Fibroblast of lung (primary cell): ENCODE data around the gene DNAJC18. TPM values are rescaled to one million over a fixed set of nuclear protein-coding genes. Genes with fewer than 3 reads are reported as not detected.

Experiments
- DNase-seq, 2 donors: peaks; one replicate each; pipeline versions ENCODE4 v3.0.0 to v3.0.0-alpha.2; 2010; ENCODE audit warnings: low read depth in 2 of 2
- H2AFZ ChIP-seq: 2 replicates; pipeline ENCODE4 v1.5.1; 2012; ENCODE audit warnings: low read length, control low read depth, inconsistent platforms
- H3K27ac ChIP-seq: 2 replicates; pipeline ENCODE4 v1.5.1; 2011; ENCODE audit warnings: low read length, control low read depth; ENCODE audit not compliant: insufficient read depth
- H3K27me3 ChIP-seq: 2 replicates; pipeline ENCODE4 v1.5.1; 2011; ENCODE audit warnings: mild to moderate bottlenecking, low read length; ENCODE audit not compliant: control insufficient read depth, insufficient read depth
- H3K36me3 ChIP-seq: 2 replicates; pipeline ENCODE4 v1.5.1; 2011; ENCODE audit warnings: low read length; ENCODE audit not compliant: control insufficient read depth, insufficient read depth
- H3K4me1 ChIP-seq: 2 replicates; pipeline ENCODE4 v1.5.1; 2011; ENCODE audit warnings: low read length; ENCODE audit not compliant: control insufficient read depth, insufficient read depth; ENCODE audit errors: extremely low read depth
- H3K4me2 ChIP-seq: 2 replicates; pipeline ENCODE4 v1.5.1; 2011; ENCODE audit warnings: low read length, control low read depth; ENCODE audit not compliant: insufficient read depth; ENCODE audit errors: extremely low read depth
- H3K4me3 ChIP-seq, 4 experiments: fragments of 200-600 bp in 1 of 4; sonication (generic) in 1 of 4; replicated peaks in 1 of 4; 2 replicates each; pipeline ENCODE4 v1.5.1; 2011 to 2016; ENCODE audit warnings: low read length in 4 of 4, low read depth in 3 of 4, mild to moderate bottlenecking in 3 of 4, control low read depth in 2 of 4, inconsistent platforms in 1 of 4, mixed read lengths in 1 of 4; ENCODE audit not compliant: insufficient read depth in 1 of 4; ENCODE audit errors: control extremely low read depth in 1 of 4
- H3K79me2 ChIP-seq: 2 replicates; pipeline ENCODE4 v1.5.1; 2012; ENCODE audit warnings: mild to moderate bottlenecking, low read length, inconsistent platforms; ENCODE audit not compliant: control insufficient read depth, insufficient read depth
- H3K9ac ChIP-seq: 2 replicates; pipeline ENCODE4 v1.5.1; 2011; ENCODE audit warnings: mild to moderate bottlenecking, low read length, control low read depth; ENCODE audit not compliant: insufficient read depth
- H3K9me3 ChIP-seq: 2 replicates; pipeline ENCODE4 v1.5.1; 2012; ENCODE audit warnings: low read depth, low read length; ENCODE audit not compliant: control insufficient read depth, insufficient read depth
- H4K20me1 ChIP-seq: 2 replicates; pipeline ENCODE4 v1.5.1; 2011; ENCODE audit warnings: low read length; ENCODE audit not compliant: control insufficient read depth, insufficient read depth; ENCODE audit errors: extremely low read depth
- EZH2 ChIP-seq: IDR thresholded peaks from 2 replicates; pipeline ENCODE4 v1.5.1; 2012; ENCODE audit warnings: low read length, control low read depth, mild to moderate bottlenecking; ENCODE audit errors: missing control alignments
- polyA plus RNA-seq, 2 donors: library from polyadenylated mRNA; depleted of rRNA in 1 of 2; stranded (reverse) in 1 of 2; unstranded in 1 of 2; fragments of >200 nt; gene quantifications; 2 replicates each; pipeline ENCODE4 v1.2.1, GENCODE V29; 2011 to 2012; ENCODE audit warnings: missing spikeins in 1 of 2
- total RNA-seq: library from RNA; depleted of rRNA; stranded (reverse); fragments of >200 nt; gene quantifications from 2 replicates; pipeline ENCODE4 v1.2.1, GENCODE V29; 2014
- TF ChIP-seq, protein P1 (sequence below), 2 donors: IDR thresholded peaks in 1 of 2; conservative IDR thresholded peaks in 1 of 2; 1 replicate in 1 of 2; 2 replicates in 1 of 2; pipeline ENCODE4 v1.5.1; 2011 to 2012; ENCODE audit warnings: low read length in 2 of 2, control low read depth in 1 of 2, inconsistent platforms in 1 of 2, low read depth in 1 of 2, mild to moderate bottlenecking in 1 of 2

Gene DNAJC18
- total and polyA plus RNA-seq, 2 donors (not counting 1 experiment from before 2014, with no cell fraction given): 12.6 to 14.6 TPM

DNA sequence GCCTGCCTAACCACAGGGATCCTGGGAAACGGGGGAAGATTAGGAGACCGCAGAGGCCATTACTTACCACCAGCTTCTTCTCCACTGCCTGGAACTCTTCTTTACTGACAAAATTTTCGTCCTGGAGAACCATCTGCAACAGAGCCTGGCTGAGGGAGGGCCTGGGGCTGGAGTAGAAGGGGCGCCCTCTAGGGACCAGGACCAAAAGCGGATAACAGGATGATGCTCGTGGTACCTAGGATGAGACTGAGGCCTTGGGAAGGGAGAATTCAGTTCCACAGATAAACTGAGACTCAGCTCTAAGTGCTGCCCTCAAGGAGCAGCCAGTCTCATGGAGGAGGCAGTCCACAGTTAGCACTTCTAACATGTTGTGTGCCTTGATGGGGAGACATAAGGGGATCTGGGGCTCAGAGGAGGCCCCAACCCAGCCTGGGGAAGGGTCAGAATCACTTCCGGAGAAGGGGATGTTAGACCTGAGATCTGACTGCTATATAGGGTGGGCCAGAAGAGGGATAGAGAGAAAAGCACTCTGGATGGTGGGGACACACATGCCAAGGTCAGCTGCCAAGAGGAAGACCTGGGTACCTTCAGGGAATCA lies 36.7 kb downstream of the DNAJC18 start:
- Histone ChIP-seq H3K27me3 (no peaks in the 10 kb centered on the region), H3K27ac (no peak overlapping the region), H3K36me3 (no peaks in the 10 kb centered on the region), H3K79me2 (no peaks in the 10 kb centered on the region), H3K9me3 (no peaks in the 10 kb centered on the region), H3K4me3 (no peak overlapping the region), H3K4me1 (peaks cover 6% of the 10 kb centered on the region), H3K9ac (no peak overlapping the region), H3K4me2 (peak overlapping the region; percentile 99), H2AFZ (no peak overlapping the region), H4K20me1 (no peaks in the 10 kb centered on the region)
- no peak for DNase-seq
- TF ChIP-seq, protein P1, sequence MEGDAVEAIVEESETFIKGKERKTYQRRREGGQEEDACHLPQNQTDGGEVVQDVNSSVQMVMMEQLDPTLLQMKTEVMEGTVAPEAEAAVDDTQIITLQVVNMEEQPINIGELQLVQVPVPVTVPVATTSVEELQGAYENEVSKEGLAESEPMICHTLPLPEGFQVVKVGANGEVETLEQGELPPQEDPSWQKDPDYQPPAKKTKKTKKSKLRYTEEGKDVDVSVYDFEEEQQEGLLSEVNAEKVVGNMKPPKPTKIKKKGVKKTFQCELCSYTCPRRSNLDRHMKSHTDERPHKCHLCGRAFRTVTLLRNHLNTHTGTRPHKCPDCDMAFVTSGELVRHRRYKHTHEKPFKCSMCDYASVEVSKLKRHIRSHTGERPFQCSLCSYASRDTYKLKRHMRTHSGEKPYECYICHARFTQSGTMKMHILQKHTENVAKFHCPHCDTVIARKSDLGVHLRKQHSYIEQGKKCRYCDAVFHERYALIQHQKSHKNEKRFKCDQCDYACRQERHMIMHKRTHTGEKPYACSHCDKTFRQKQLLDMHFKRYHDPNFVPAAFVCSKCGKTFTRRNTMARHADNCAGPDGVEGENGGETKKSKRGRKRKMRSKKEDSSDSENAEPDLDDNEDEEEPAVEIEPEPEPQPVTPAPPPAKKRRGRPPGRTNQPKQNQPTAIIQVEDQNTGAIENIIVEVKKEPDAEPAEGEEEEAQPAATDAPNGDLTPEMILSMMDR (conservative IDR thresholded peaks at IDR 0.05 in 1 of 2, IDR thresholded peaks at IDR 0.05 in 1 of 2; ENCODE audit: low read depth in 1 of 2, low read length in 2 of 2): peak in 1 of 2 donors; percentile 41
- TF ChIP-seq EZH2: no peak

DNA sequence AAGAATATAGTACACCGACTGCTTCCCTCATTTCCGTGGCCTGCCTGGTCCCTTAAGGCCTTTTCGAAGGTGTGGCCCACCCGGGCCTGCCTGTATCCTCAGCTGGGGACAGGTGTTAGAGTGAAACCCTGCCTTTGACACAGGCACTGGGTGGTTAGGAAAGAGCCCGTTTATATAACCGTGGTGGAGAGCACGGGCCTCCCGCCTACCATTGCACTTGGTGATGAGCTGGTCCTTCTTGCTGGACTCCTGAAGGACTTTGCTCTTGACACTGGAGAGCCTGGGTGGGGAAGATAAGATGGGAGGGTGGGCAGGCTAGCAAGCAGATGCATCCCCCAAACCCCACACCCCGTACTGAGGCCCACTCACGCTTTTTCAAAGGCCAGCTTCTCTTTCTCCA lies 37.8 kb downstream of the DNAJC18 start:
- Histone ChIP-seq H3K27ac (no peak overlapping the region), H3K9ac (no peak overlapping the region), H3K9me3 (no peaks in the 10 kb centered on the region), H3K27me3 (no peaks in the 10 kb centered on the region), H3K79me2 (no peaks in the 10 kb centered on the region), H3K4me3 (no peak overlapping the region), H3K36me3 (no peaks in the 10 kb centered on the region), H3K4me2 (no peak overlapping the region), H3K4me1 (peaks cover 6% of the 10 kb centered on the region), H4K20me1 (no peaks in the 10 kb centered on the region), H2AFZ (no peak overlapping the region)
- no peak for DNase-seq
- TF ChIP-seq, protein P1 (conservative IDR thresholded peaks at IDR 0.05 in 1 of 2, IDR thresholded peaks at IDR 0.05 in 1 of 2; ENCODE audit: low read depth in 1 of 2, low read length in 2 of 2): no peak

- Histone ChIP-seq H3K9ac (no peak overlapping the region), H3K4me3 (no peak overlapping the region), H3K4me2 (no peak overlapping the region), H3K36me3 (no peaks in the 10 kb centered on the region), H3K79me2 (no peaks in the 10 kb centered on the region), H3K27ac (no peak overlapping the region), H3K9me3 (no peaks in the 10 kb centered on the region), H2AFZ (no peak overlapping the region), H3K27me3 (peaks cover 3% of the 10 kb centered on the region), H3K4me1 (peaks cover 13% of the 10 kb centered on the region), H4K20me1 (no peaks in the 10 kb centered on the region)
- TF ChIP-seq, protein P1 (conservative IDR thresholded peaks at IDR 0.05 in 1 of 2, IDR thresholded peaks at IDR 0.05 in 1 of 2; ENCODE audit: low read depth in 1 of 2, low read length in 2 of 2): no peak
- no peak for TF ChIP-seq EZH2
- DNase-seq: no peak
Measured at GRCh38 chr5:139399501-139400121, 39.7 kb downstream of the DNAJC18 start.
